Lower leg skin (tissue), 4 donors: ENCODE results near the gene SMC3. TPM values are rescaled to one million over a fixed set of nuclear protein-coding genes. Genes with fewer than 3 reads are reported as not detected.

Experiments
- DNase-seq, 2 donors: peaks; one replicate each; pipeline ENCODE4 v3.0.0-alpha.2; 2019; ENCODE audit warnings: low spot score in 2 of 2
- H3K4me3 ChIP-seq: fragments of 200-600 bp; sonication (generic); 2 replicates; pipeline ENCODE4 v1.5.1; 2017; ENCODE audit warnings: mild to moderate bottlenecking, low read depth; ENCODE audit not compliant: poor library complexity, severe bottlenecking
- POLR2A ChIP-seq, 2 donors: fragments of 450-650 bp; IDR thresholded peaks; one replicate each; pipeline ENCODE4 v1.6.1; 2016 to 2017; ENCODE audit warnings: antibody characterized with exemption in 2 of 2, mild to moderate bottlenecking in 1 of 2, moderate library complexity in 1 of 2
- WGBS, 2 donors: methylation state at CpG; one replicate each; pipeline ENCODE4 v1.1.5; 2018; 5-methylcytosine and 5-hydroxymethylcytosine counted together
- intact Hi-C: fragments of 100-400 bp; cut with DNase I; formaldehyde crosslinking; loops from one replicate; pipeline ENCODE4 v1.15.0; 2023; ENCODE audit warnings: low total_unique reads
- total RNA-seq, 4 donors: library from RNA; depleted of rRNA; stranded (reverse); fragments of >200 nt; gene quantifications; one replicate each; pipeline ENCODE4 v1.1.0, GENCODE V29; 2016
- TF ChIP-seq, protein P1 (sequence below), 3 donors: fragments of 450-650 bp; IDR thresholded peaks; one replicate each; pipeline ENCODE4 v1.5.1; 2016; ENCODE audit warnings: antibody characterized with exemption in 3 of 3, mild to moderate bottlenecking in 3 of 3, moderate library complexity in 2 of 3

Gene SMC3
- total RNA-seq, 4 donors from 2014 or later = 23.7 to 31.6 (median 30.5) TPM

DNA sequence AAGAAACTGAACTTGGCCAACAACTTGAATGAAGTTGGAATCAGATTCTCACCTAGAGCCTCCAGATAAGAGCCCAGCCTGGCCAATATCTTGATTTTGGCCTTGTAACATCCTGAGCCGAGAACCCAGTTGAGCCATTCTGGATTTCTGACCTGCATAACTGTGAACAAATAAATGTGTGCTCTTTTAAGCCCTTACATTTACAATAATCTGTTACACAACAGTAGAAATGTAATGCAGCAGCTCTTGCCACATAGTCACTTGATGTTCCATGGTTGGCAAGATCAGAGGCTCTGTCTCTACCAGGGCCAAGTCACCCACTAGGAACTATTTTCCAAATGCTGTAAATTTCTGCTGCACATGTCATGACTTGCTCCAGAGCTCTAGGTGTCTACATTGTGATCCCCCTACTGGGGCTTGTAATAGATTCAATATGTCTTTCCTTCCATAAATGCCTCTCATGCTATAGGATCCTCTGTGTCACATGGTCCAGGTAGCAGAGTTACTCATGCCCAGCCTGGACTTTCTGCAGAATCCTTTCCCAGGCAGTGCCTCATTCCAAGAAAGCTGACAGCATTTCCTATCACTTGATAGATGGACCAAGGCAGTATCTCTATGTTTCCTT, 65.2 kb downstream of the SMC3 start:
- H3K4me3 ChIP-seq = no peak overlapping the region
- intact Hi-C loops = no loop called here
- 82 to 100% methylated on average over 1 of the region's 1 CpG for WGBS, 2 donors
- TF ChIP-seq, protein P1, sequence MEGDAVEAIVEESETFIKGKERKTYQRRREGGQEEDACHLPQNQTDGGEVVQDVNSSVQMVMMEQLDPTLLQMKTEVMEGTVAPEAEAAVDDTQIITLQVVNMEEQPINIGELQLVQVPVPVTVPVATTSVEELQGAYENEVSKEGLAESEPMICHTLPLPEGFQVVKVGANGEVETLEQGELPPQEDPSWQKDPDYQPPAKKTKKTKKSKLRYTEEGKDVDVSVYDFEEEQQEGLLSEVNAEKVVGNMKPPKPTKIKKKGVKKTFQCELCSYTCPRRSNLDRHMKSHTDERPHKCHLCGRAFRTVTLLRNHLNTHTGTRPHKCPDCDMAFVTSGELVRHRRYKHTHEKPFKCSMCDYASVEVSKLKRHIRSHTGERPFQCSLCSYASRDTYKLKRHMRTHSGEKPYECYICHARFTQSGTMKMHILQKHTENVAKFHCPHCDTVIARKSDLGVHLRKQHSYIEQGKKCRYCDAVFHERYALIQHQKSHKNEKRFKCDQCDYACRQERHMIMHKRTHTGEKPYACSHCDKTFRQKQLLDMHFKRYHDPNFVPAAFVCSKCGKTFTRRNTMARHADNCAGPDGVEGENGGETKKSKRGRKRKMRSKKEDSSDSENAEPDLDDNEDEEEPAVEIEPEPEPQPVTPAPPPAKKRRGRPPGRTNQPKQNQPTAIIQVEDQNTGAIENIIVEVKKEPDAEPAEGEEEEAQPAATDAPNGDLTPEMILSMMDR (IDR thresholded peaks at IDR 0.05) = no peak
- no peak for TF ChIP-seq POLR2A (IDR thresholded peaks at IDR 0.05)
- no peak for DNase-seq

DNA sequence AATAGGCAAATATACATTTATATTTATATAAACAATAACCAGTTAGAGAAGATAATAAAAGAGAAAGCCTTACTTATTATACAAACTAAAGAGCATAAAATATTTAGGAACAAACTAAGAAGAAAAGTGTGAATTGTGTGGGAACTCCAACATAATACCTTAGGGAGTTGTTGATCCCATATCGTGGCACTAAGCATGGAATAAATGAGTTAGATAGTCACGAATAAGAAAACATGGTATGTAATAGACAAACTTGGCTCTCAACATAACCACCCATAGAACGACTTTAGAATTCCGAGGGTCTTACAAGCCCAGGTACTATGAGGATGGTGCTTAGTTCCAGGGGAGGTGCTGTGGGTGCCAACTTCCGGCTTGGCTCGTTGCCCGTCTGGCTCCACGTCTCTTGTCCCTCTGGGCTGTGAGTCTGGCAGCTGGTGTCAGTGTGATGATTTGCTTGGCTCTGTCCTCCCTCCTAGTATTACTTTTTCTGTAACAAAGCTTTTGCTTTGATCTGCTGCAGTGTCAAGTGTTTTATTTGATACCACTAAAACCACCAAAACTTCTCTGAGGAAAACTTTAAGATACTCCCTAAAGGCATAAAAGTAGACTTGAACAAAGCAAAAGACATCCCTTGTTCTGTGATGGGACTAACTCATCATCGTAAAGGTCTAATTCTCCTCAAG, 67.2 kb downstream of the SMC3 start:
- intact Hi-C loops = no loop called here
- H3K4me3 ChIP-seq = no peak overlapping the region
- no peak for DNase-seq
- no peak for TF ChIP-seq POLR2A (IDR thresholded peaks at IDR 0.05)
- TF ChIP-seq, protein P1 (IDR thresholded peaks at IDR 0.05) = no peak
- WGBS, 2 donors = 32 to 37% methylated on average over 9 of the region's 9 CpGs

DNA sequence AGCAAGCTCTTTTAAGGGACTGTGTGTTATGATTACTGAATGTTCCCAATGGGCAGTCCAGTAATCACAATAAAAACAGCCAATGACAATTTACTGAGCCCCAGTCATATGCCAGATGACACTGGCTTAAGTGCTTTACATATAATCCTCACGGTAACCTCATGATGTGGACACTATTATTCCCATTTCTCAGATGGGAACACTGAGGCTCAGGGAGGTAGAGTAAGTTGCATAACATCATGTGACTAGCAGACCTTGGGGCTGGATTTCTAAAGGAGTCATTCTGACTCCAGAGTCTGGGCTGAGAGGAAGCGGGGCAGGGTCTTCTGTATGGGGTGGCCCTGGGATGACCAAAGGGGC, 69.1 kb downstream of the SMC3 start:
- 84 to 96% methylated on average over 2 of the region's 2 CpGs for WGBS, 2 donors
- DNase-seq = no peak
- TF ChIP-seq, protein P1 (IDR thresholded peaks at IDR 0.05) = no peak
- TF ChIP-seq POLR2A (IDR thresholded peaks at IDR 0.05) = no peak
- no peak overlapping the region for H3K4me3 ChIP-seq
- intact Hi-C loops = no loop called here

DNA sequence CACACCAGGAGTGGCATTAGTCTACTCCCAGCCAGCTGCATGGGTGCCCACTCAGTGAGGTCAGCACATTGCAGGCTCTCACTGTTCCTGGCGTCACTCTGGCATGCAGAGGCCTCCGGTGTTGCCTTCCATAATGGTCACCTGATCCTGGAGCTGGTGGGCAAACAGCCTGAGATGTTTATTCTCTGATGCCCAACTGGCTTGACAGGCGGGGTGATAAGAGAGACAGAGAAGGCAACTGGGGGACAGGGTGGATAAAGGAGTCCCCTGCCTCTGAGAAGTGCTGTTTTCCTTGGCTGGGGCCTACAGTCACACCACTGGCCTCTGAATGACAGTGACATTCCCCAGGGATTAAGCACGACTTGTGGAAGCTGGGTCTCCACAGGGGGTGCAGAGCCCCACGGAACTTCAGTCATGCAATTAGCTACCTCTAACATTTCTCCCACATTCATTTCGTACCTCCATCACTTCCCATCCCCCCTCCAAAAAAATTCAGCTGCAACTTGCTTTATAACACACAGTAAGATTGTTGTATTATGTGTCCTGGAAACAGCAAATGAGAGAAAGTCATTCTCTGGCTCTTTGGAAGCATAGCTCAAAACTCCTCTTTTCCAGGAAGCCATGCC, 69.5 kb downstream of the SMC3 start:
- H3K4me3 ChIP-seq = no peak overlapping the region
- WGBS, 2 donors = 63 to 71% methylated on average over 6 of the region's 6 CpGs
- DNase-seq = no peak
- TF ChIP-seq, protein P1 (IDR thresholded peaks at IDR 0.05) = no peak
- TF ChIP-seq POLR2A (IDR thresholded peaks at IDR 0.05) = no peak
- intact Hi-C loops = no loop called here

DNA sequence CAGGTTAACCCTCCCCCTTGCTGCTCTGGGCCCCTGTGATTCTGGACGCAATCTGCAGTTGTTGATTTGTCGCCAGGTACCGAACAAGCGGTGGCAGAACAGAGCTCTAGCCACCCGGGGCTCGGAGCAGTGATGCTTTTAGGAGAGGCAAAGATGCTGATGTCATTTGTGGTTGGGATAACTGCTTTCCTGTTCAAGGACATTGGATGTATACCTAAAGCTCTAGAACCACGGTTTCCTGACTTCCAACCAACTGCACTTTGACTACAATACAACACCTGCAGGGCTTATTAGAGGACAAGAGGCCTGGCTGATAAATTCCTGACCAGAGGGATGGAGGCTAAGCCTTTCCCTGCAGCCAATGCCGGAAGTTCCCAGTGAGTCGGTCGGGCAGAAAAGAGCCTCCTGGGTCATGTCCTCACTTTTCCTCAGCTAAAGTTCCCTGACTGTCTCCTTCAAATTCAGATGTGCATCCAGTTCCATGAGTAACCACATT, 70.1 kb downstream of the SMC3 start:
- TF ChIP-seq, protein P1 (IDR thresholded peaks at IDR 0.05) = no peak
- no peak for TF ChIP-seq POLR2A (IDR thresholded peaks at IDR 0.05)
- DNase-seq = no peak
- no peak overlapping the region for H3K4me3 ChIP-seq
- intact Hi-C loops = no loop called here
- 42 to 55% methylated on average over 10 of the region's 10 CpGs for WGBS, 2 donors
